SK-N-MC (cell line): ENCODE measurements around the gene PRSS27.
"Not testable (repeated sequence)": the region's sequence is repeated elsewhere in the genome, so short reads cannot be mapped to it uniquely, and the experiment has no call there.

Source experiments
- DNase-seq: peaks from one replicate; pipeline ENCODE4 v3.0.0-alpha.2; 2011; ENCODE audit warnings: low read depth, low spot score
- H3K27ac ChIP-seq: fragments of 200-600 bp; sonication (generic); 2 replicates; pipeline ENCODE4 v1.5.1; 2016; ENCODE audit warnings: mixed run types
- H3K36me3 ChIP-seq: fragments of 200-600 bp; sonication (generic); 2 replicates; pipeline ENCODE4 v1.6.1; 2017; ENCODE audit warnings: antibody characterized with exemption, low read length, mixed read lengths; ENCODE audit not compliant: insufficient read depth
- H3K4me3 ChIP-seq: fragments of 200-600 bp; sonication (generic); 2 replicates; pipeline ENCODE4 v1.5.1; 2016
- H3K9ac ChIP-seq: fragments of 200-600 bp; sonication (generic); 2 replicates; pipeline ENCODE4 v1.8.0; 2017; ENCODE audit warnings: mixed run types, mixed read lengths; ENCODE audit not compliant: insufficient read length
- H3K9me3 ChIP-seq: fragments of 200-600 bp; sonication (generic); 2 replicates; pipeline ENCODE4 v1.6.1; 2017; ENCODE audit warnings: low read depth, mild to moderate bottlenecking, antibody characterized with exemption, low read length, moderate library complexity, mixed read lengths
- EZH2 ChIP-seq: fragments of 200-600 bp; sonication (generic); IDR thresholded peaks from one replicate; pipeline ENCODE4 v1.6.1; 2017; ENCODE audit warnings: antibody characterized with exemption
- FOXP2 ChIP-seq: optimal IDR thresholded peaks from 2 replicates; pipeline ENCODE3; 2011; ENCODE audit warnings: mild to moderate bottlenecking, moderate library complexity; ENCODE audit not compliant: insufficient read depth; ENCODE audit errors: extremely low read length, control extremely low read depth
- POLR2AphosphoS5 ChIP-seq: IDR thresholded peaks from 2 replicates; pipeline ENCODE4 v1.6.1; 2012; ENCODE audit warnings: mild to moderate bottlenecking, low read depth, low read length, borderline replicate concordance

PRSS27 gene

GRCh38 chr16:2671741-2672140 lies 48.3 kb downstream of the PRSS27 start:
- Histone ChIP-seq H3K36me3 (no peaks in the 10 kb centered on the region), H3K27ac (no peak overlapping the region), H3K9me3 (no peaks in the 10 kb centered on the region), H3K4me3 (no peak overlapping the region), H3K9ac (no peak overlapping the region)
- TF ChIP-seq FOXP2 (no peak), POLR2AphosphoS5 (no peak), EZH2 (no peak)
- no peak for DNase-seq

GRCh38 chr16:2671193-2671592 lies 48.8 kb downstream of the PRSS27 start:
- not testable (repeated sequence) for H3K9me3 ChIP-seq, H3K4me3 ChIP-seq, H3K36me3 ChIP-seq, H3K27ac ChIP-seq, H3K9ac ChIP-seq, DNase-seq

- H3K27ac ChIP-seq, H3K36me3 ChIP-seq, H3K4me3 ChIP-seq, H3K9ac ChIP-seq, H3K9me3 ChIP-seq, DNase-seq: not testable (repeated sequence)
Observed at GRCh38 chr16:2670017-2670416, 50.0 kb downstream of the PRSS27 start.

GRCh38 chr16:2669587-2669986 lies 50.4 kb downstream of the PRSS27 start:
- not testable (repeated sequence) for H3K9me3 ChIP-seq, H3K36me3 ChIP-seq, DNase-seq, H3K27ac ChIP-seq, H3K4me3 ChIP-seq, H3K9ac ChIP-seq

GRCh38 chr16:2666671-2667070 lies 53.4 kb downstream of the PRSS27 start:
- H3K36me3 ChIP-seq, H3K4me3 ChIP-seq, H3K9me3 ChIP-seq, H3K9ac ChIP-seq, DNase-seq, H3K27ac ChIP-seq: not testable (repeated sequence)

GRCh38 chr16:2664574-2664982 lies 55.4 kb downstream of the PRSS27 start:
- H3K9ac ChIP-seq: peak overlapping the region; percentile 22
- peak overlapping the region; percentile 60; the same call in 1 of the 2 replicates for H3K27ac ChIP-seq
- TF ChIP-seq FOXP2 (no peak), EZH2 (no peak), POLR2AphosphoS5 (no peak)
- no peak for DNase-seq
- H3K36me3 ChIP-seq: no peaks in the 10 kb centered on the region
- H3K9me3 ChIP-seq: no peaks in the 10 kb centered on the region
- H3K4me3 ChIP-seq: 0 out of 2 replicates have a peak overlapping the region, but pooled peaks have one; percentile 12

- TF ChIP-seq POLR2AphosphoS5 (no peak), EZH2 (no peak), FOXP2 (no peak)
- Histone ChIP-seq H3K36me3 (no peaks in the 10 kb centered on the region), H3K27ac (peak overlapping the region; percentile 60; the same call in 1 of the 2 replicates), H3K9me3 (no peaks in the 10 kb centered on the region), H3K4me3 (0 out of 2 replicates have a peak overlapping the region, but pooled peaks have one; percentile 12), H3K9ac (no peak overlapping the region)
- no peak for DNase-seq
Observed at GRCh38 chr16:2663553-2664546, 56.2 kb downstream of the PRSS27 start.
